Uterus (tissue), 2 donors: ENCODE measurements around the gene FOXA3.

Source experiments
- POLR2A ChIP-seq, 2 donors: fragments of 450-650 bp; IDR thresholded peaks; one replicate each; pipeline ENCODE4 v1.6.1; 2016; ENCODE audit warnings: antibody characterized with exemption in 2 of 2, mild to moderate bottlenecking in 1 of 2, moderate library complexity in 1 of 2
- TF ChIP-seq, protein P1 (sequence below), 4 experiments: fragments of 200-600 bp in 2 of 4; fragments of 450-650 bp in 2 of 4; sonication (generic) in 2 of 4; IDR thresholded peaks; one replicate each; pipeline ENCODE4 v1.5.1; 2016 to 2019; ENCODE audit warnings: antibody characterized with exemption in 4 of 4, mild to moderate bottlenecking in 2 of 4, moderate library complexity in 1 of 4

DNA sequence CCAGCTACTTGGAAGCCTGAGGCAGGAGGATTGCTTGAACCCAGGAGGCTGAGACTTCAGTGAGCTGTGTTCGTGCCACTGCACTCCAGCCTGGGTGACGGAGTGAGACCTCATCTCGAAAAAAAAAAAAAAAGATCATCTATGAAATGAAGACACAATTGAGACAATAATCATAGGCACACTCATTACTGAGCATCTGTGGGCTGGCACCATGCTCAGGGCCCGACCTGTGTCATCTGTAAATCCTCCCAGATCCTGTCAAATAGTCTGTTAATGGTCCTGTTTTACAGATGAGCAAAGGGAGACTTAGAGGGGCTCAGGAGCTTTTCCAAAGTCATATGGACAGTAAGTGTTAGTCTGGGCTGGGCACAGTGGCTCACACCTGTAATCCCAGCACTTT lies 54.6 kb downstream of the FOXA3 start:
- TF ChIP-seq, protein P1, sequence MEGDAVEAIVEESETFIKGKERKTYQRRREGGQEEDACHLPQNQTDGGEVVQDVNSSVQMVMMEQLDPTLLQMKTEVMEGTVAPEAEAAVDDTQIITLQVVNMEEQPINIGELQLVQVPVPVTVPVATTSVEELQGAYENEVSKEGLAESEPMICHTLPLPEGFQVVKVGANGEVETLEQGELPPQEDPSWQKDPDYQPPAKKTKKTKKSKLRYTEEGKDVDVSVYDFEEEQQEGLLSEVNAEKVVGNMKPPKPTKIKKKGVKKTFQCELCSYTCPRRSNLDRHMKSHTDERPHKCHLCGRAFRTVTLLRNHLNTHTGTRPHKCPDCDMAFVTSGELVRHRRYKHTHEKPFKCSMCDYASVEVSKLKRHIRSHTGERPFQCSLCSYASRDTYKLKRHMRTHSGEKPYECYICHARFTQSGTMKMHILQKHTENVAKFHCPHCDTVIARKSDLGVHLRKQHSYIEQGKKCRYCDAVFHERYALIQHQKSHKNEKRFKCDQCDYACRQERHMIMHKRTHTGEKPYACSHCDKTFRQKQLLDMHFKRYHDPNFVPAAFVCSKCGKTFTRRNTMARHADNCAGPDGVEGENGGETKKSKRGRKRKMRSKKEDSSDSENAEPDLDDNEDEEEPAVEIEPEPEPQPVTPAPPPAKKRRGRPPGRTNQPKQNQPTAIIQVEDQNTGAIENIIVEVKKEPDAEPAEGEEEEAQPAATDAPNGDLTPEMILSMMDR (IDR thresholded peaks at IDR 0.05), result no peak
- TF ChIP-seq POLR2A (IDR thresholded peaks at IDR 0.05), result no peak
